HG03342 (cell line): ENCODE data around the gene ARPP21.
"Not testable (repeated sequence)": the region's sequence is repeated elsewhere in the genome, so short reads cannot be mapped to it uniquely, and the experiment has no call there.

Experiments used
- ATAC-seq: cut with Tn5 transposase; IDR thresholded peaks from one replicate; pipeline ENCODE4 v1.9.1; 2021; ENCODE audit warnings: mild to moderate bottlenecking, moderate library complexity; ENCODE audit not compliant: unreplicated experiment

ARPP21 gene

GRCh38 chr3:35777563-35778554 is 138.5 kb downstream of the ARPP21 start:
- no peak for ATAC-seq

GRCh38 chr3:35779611-35780010 is 140.3 kb downstream of the ARPP21 start:
- no peak for ATAC-seq

GRCh38 chr3:35780800-35781199 is 141.5 kb downstream of the ARPP21 start:
- ATAC-seq: no peak

GRCh38 chr3:35781558-35781957 is 142.2 kb downstream of the ARPP21 start:
- ATAC-seq: no peak

- no peak for ATAC-seq
Observed at GRCh38 chr3:35782355-35782754, 143.0 kb downstream of the ARPP21 start.

GRCh38 chr3:35784169-35784568 is 144.8 kb downstream of the ARPP21 start:
- no peak for ATAC-seq

- peak; percentile 47 for ATAC-seq
Observed at GRCh38 chr3:35785234-35785888, 146.0 kb downstream of the ARPP21 start.

GRCh38 chr3:35787936-35788335 is 148.6 kb downstream of the ARPP21 start:
- ATAC-seq: no peak

- ATAC-seq: no peak
Observed at GRCh38 chr3:35789042-35789831, 149.9 kb downstream of the ARPP21 start.

GRCh38 chr3:35790764-35791163 is 151.4 kb downstream of the ARPP21 start:
- ATAC-seq: no peak

- ATAC-seq: no peak
Observed at GRCh38 chr3:35793667-35794066, 154.3 kb downstream of the ARPP21 start.

- ATAC-seq: no peak
Observed at GRCh38 chr3:35800960-35801459, 161.7 kb downstream of the ARPP21 start.

GRCh38 chr3:35814531-35814930 is 175.2 kb downstream of the ARPP21 start:
- ATAC-seq: no peak

GRCh38 chr3:35815796-35816195 is 176.5 kb downstream of the ARPP21 start:
- not testable (repeated sequence) for ATAC-seq

- no peak for ATAC-seq
Observed at GRCh38 chr3:35817216-35817615, 177.9 kb downstream of the ARPP21 start.

GRCh38 chr3:35832140-35832571 is 192.8 kb downstream of the ARPP21 start:
- ATAC-seq: no peak
